ENCODE data around the gene KRTAP4-2.

DNA sequence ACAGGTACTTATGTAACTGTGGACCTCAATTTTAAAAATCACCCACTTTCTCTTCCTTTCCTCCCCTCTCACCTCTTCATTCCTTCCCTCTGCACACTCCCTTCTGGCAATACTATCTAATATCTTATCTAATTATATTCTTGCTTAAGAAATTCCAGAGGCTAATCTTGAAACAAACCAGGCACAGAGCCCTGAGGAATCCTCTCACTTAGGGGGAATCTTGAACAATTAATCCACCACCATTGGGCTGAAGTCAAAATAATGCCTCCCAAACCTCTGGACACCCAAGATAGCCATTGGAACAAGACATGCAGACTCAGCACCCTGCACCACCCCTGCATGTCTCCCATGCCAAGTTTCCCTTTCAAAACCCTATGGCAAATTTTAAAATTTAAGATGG, 36.7 kb downstream of the KRTAP4-2 start:
- TF ChIP-seq EZH2 (IDR thresholded peaks at IDR 0.05) (no peak), POLR2AphosphoS5 (IDR thresholded peaks at IDR 0.05; ENCODE audit: borderline replicate concordance, low read depth, low read length) (no peak), FOXP2 (optimal IDR thresholded peaks at IDR 0.05; ENCODE audit: control extremely low read depth, extremely low read length, insufficient read depth) (no peak)

All from SK-N-MC (cell line).